ENCODE data around the gene RC3H2. TPM values are rescaled to one million over a fixed set of nuclear protein-coding genes. Genes with fewer than 3 reads are reported as not detected.

RC3H2 gene
- total RNA-seq, 1 donor from 2014 or later: 89.2 TPM

DNA sequence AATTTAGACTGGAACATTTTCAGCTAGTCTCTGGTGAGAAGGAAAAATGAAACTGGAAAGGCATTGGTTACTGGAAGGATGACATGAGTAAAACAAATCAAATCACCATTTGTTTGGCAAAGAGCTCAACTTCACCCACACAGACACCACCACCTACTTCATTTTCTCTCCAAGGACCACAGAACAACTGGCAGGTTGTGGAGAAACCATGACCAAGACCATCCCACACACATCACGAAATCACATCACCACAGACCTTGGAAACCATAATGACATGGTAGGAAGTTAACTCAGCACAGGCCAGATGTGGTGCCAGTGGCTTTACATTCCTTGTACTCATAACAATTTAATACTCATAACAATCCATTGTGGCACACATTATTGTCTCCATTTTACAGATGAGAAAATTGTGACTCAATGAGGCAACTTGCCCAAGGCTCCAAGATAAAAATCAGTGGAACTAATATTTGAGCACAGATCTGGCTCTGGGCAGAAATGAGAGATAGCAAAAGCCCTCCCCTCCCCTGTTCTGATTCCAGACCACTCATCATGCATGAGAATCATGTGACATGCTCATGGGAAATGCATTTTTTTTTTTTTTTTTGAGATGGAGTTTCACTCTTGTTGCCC lies 97.8 kb downstream of the RC3H2 start:
- DNase-seq (ENCODE audit: low read depth): no peak

DNA sequence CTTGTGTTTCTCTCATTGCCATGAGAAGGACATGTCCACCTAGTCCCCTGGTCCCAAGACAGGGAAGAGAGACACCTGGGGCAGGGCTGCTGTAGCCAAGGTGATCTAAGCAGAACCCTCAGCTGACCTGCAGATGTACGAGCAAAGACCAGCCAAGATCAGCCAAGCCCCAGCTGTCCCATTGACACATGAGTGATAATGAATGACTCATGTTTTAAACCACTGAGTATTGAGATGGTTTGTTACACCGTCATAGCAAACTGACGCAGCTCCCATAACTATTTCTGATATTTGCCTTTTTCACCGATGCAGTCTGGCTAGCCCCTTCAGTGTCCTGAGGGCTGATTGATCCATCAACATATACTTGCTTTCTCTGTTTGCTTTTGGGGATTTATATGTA lies 98.5 kb downstream of the RC3H2 start:
- no peak for DNase-seq (ENCODE audit: low read depth)

DNA sequence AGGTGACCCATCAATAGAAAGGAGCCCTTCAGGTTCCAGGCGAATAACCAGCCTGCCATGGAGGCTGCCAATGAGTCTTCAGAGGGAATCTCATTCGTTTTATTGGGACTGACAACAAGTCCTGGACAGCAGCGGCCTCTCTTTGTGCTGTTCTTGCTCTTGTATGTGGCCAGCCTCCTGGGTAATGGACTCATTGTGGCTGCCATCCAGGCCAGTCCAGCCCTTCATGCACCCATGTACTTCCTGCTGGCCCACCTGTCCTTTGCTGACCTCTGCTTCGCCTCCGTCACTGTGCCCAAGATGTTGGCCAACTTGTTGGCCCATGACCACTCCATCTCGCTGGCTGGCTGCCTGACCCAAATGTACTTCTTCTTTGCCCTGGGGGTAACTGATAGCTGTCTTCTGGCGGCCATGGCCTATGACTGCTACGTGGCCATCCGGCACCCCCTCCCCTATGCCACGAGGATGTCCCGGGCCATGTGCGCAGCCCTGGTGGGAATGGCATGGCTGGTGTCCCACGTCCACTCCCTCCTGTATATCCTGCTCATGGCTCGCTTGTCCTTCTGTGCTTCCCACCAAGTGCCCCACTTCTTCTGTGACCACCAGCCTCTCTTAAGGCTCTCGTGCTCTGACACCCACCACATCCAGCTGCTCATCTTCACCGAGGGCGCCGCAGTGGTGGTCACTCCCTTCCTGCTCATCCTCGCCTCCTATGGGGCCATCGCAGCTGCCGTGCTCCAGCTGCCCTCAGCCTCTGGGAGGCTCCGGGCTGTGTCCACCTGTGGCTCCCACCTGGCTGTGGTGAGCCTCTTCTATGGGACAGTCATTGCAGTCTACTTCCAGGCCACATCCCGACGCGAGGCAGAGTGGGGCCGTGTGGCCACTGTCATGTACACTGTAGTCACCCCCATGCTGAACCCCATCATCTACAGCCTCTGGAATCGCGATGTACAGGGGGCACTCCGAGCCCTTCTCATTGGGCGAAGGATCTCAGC lies 104.8 kb downstream of the RC3H2 start, which contains the start of gene OR1K1:
TSS of gene OR1K1 (plus strand) at position 58 of the 995 bp plus-strand sequence. CDS start at position 58, 0 bp downstream.
- no peak for DNase-seq (ENCODE audit: low read depth)

DNA sequence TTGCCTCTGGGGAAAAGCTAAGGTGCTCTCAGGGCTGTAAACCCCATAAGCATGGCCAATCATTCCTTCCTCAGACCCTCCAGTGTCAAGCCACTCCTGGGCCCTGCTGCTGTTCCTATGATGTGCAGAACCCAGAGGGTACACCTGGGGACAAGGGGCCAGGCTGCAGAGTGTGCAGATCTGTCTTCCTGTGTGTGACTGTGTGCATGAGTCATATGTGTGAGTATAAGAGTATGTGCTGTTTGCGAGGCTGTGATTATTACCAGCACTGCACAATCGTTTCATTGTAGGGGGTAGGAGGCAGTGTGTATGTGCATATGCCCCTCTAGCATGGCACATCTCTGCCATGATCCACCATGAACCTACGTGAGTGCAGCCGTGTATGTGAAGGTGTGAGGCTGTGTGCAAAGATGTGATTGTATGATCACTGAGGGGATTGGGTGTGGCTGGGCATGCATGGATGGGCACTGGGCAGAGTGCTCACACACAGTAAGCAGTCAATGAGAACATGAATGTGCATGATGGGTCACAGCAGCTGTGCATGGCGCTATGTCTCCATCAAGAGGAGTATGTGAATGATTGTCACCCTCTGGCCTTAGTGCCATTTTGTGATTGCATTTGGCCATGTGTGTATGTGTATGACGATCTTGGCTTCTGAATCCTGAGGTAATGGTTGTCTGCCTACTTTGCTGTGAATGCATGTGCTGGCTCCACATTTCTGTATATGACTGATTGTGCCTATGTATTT lies 107.7 kb downstream of the RC3H2 start:
- DNase-seq (ENCODE audit: low read depth): no peak

Other genes starting within 250 kb of the RC3H2 start
- not detected in 2 replicates for gene OR1B1, start 247.7 kb downstream of the RC3H2 start, total RNA-seq
- gene OR1L1, start 243.6 kb downstream of the RC3H2 start, total RNA-seq: not detected in 2 replicates
- not detected in 2 replicates for gene OR1L3, start 230.2 kb downstream of the RC3H2 start, total RNA-seq
- gene OR1L4, start 181.4 kb downstream of the RC3H2 start, total RNA-seq: not detected in 2 replicates
- not detected in 2 replicates for gene OR1L6, start 163.1 kb downstream of the RC3H2 start, total RNA-seq
- gene OR5C1, start 116.4 kb downstream of the RC3H2 start, total RNA-seq: not detected in 2 replicates
- not detected in 2 replicates for gene OR1K1, start 105.2 kb downstream of the RC3H2 start, total RNA-seq
- 15.1 and 17.6 TPM in 2 replicates for gene PDCL, start 76.8 kb downstream of the RC3H2 start, total RNA-seq
- gene ZBTB6, start 8.0 kb upstream of the RC3H2 start, total RNA-seq: 14.4 and 17.1 TPM in 2 replicates
- 3.8 and 7.0 TPM in 2 replicates for gene ZBTB26, start 26.2 kb upstream of the RC3H2 start, total RNA-seq
- gene RABGAP1, start 35.7 kb upstream of the RC3H2 start, total RNA-seq: 32.5 and 36.0 TPM in 2 replicates
- 0.42 TPM in 1 of 2 replicates, not detected in the other for gene GPR21, start 128.3 kb upstream of the RC3H2 start, total RNA-seq